Measurements from ENCODE around the gene DSTN.

DSTN gene

GRCh38 chr20:17637413-17637780, 67.5 kb downstream of the DSTN start:
- DNase-seq (ENCODE audit: low spot score): no peak

- no peak for DNase-seq (ENCODE audit: low spot score)
Observed at GRCh38 chr20:17637985-17638640, 68.2 kb downstream of the DSTN start.

GRCh38 chr20:17638835-17639407, 69.0 kb downstream of the DSTN start:
- DNase-seq (ENCODE audit: low spot score): no peak

DNA sequence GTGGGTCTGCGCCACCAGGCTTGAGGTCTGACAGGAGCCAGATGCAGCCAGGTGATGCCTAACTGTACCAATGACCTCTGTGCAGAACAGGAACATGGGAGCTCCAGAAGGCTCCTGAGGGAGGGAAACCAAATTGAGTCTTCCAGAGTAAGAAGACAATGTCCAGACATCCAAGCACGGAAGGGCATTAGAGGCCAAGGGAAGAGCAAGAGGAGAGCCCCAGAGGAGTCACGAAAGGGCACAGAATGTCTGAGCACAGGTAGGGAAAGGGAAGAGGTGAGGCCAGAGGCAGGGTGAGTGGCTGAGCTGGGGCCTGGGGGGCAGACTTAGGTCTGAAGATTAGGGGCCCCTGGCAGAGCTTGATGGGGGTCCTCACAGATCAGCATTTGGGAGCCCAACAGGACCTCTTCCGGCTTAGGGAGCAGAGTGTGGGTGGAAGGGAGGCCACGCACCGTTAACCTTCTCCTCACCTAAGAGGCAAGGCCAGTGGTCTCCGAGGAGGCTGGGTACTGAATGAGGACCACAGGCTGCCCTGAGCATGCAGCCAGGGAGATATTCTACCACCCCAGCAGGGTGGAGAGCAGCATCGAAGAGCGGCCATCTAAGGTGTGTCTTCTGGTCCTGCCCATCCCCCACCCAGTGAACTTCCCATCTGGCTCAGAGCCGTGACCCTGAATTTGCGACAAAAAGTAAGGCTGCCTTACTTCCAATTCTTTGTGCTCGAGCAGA, 70.4 kb downstream of the DSTN start:
- no peak for DNase-seq (ENCODE audit: low spot score)

DNA sequence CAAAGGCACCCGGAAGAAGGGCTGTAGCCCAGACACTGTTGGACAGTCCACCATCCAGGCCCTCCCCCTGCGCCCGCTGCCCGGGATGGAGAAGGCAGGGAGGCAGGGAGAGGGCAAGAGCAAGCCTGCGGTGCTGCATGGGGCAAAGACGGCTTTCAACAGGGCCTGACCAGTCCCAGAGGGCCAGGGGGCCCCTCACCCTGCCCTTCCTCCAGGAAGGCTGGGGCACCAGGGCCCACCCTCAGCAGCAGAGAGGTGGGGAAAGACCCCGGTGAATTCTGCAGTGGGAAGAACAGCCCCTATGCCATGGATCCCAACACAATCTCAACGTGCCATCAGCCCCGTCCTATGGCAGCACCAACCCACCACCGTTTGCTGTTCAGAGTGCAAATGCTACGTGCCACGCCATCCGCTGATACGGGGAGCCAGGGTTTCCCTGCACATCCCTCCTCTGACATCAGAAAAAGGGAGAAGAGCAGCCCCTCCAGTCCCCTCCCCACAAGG, 71.1 kb downstream of the DSTN start:
- no peak for DNase-seq (ENCODE audit: low spot score)

GRCh38 chr20:17641520-17641964, 71.7 kb downstream of the DSTN start:
- DNase-seq (ENCODE audit: low spot score): no peak

DNA sequence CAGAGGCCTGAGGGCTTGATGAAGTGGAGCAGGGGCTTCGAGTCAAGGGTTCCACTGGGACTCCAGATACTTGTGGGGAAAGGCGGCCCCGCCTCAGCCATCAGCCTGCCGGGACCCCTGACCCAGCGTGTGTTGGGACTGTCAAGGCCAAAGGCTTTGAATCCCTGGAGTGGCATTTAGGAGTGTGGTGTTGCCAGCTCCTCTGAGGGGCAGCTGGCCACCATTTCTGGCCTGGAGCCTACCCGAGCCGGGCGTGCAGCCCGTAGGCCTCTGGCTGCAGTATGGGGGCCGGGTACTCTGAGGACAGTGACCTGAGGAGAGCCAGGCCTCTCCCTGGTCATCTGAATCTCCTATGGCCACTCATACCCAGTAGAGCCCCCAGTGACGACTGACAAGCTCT, 72.1 kb downstream of the DSTN start:
- DNase-seq (ENCODE audit: low spot score): no peak

DNA sequence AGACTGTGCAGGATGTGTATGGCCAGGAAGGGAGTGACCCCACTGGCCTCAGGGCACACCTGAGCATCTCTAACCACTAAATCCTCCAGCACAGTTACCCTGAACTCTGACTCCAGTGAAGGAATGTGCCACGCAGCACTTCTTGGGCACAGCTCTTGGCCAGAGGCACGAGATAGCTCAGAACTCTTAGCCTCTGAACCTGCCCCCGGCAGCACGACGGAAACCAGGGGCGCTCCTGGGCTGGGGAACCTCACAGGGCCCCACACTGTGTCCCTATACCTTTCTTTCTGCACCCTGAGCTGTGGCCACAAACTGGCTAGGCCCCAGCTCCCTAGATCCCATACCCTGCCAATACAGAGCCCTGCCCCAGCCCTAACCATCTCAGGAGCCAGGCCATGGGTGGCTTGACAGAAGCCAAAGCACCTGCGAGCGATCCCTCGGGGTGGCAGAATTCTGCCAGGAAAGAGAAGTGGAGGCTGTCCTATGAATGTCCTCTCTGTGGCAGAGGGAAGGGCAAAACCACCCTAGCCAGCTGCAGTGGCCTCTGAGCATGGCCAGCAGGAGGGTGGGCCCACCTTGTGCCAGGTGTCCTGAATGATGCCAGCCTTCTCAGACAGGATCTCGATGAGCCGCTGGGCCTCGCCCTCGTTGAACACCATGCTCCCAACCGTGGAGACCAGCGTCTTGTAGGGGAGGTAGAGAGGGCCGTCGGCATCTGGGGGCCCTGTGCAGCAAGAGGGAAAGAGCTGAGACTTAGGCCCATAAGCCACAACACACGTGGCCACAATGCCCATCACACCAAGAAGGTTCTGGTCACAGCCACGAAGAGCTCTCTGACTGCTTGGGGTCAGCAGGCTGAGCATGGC, 72.8 kb downstream of the DSTN start:
- no peak for DNase-seq (ENCODE audit: low spot score)

DNA sequence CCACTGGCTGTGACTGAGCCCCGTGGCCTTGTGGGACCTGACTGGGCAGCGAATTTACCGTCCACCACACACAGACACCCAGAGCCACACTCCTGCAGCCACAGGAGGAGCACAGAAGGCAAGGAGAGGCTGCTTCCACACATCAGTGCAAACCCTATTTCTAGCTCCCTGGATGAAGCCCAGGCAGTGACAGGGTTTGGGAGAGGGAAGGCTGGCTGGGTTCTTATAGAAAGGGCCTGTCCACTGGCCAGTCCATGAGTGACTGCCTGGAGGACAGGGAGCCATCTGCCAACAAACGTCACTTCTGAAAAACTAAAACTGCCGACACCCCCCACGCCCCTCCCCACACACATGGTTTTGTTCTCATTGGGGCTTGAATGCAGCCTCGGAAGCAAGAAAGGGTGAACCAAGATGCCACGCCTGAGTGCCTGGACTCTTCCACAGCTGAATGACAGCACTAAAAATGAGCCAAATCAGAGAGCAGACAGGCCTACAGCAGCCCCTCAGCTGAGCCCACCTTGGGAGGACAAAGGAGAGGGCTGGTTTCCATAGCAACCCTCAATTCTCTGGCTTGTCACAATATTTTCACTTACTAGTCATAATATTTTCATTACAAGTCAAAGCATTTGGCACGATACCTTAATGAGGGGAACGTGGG, 73.8 kb downstream of the DSTN start:
- no peak for DNase-seq (ENCODE audit: low spot score)

- no peak for DNase-seq (ENCODE audit: low spot score)
Observed at GRCh38 chr20:17644451-17644850, 74.6 kb downstream of the DSTN start.

DNA sequence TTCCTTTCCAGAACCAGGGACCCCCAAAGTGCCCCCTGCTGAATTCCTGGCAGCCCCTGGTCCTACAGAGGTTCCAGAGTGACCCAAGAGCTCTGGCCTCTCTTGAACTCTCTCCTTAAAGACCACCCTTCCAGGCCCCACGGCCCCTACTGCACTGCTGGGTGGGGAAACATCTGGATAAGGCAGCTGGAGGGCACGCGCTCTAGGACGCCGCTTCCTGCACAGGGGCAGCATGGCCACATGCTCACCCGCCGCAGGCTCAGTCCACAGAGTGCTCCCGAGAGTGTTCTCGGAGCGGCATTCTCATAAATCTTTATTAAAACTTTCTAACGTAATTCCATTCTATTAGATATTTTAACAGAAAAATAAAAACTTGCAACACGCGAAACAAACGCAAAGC, 75.1 kb downstream of the DSTN start:
- no peak for DNase-seq (ENCODE audit: low spot score)

DNA sequence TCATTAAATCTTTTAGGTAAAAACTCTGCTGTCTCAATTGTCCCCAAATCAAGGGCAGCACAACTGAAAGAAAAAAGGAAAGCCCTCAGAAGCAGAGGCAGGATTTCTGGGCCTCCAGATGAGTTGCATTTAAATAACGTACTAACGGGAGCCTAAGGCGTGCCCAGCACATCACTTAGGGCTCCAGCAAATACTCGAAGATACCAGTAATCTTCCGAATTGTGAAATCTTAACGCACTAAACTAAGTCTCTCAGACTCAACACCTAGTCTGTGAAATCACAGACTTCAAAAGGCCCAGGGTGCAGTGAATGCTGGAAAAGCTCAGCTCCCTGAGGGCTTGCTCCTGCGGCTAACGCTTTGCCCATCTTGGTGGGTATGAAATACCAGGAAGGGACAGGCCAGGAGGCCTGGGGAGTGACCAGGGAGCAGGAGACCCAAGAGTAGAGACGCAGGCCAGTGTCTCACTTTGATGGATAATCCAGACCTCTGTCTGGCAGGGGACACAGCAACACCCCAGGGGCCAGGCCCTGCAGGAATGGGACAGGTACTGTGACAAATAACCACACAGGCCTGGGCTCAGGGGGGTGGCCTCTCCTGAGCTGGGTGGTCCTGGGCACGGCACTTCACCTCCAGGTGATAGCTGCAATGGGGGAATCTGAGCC, 75.8 kb downstream of the DSTN start:
- no peak for DNase-seq (ENCODE audit: low spot score)

GRCh38 chr20:17646209-17646960, 76.5 kb downstream of the DSTN start:
- no peak for DNase-seq (ENCODE audit: low spot score)

DNA sequence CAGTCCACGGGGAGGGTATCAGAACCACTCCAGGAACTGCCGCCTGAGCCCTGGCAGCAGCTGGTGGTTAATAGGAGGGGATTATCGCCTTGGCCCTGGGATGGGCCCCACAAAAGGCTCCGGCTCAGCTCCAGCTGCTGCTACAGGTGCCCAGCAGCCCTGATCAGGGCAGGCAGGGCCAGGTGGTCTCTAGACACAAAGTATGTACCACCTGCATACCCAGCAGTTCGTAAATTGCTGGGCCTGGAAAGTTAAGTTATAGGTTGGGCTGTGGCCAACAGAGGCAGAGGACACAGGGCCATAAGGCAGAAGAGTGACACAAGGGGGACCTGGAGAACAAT, 77.1 kb downstream of the DSTN start:
- DNase-seq (ENCODE audit: low spot score): no peak

GRCh38 chr20:17647391-17648314, 77.8 kb downstream of the DSTN start:
- no peak for DNase-seq (ENCODE audit: low spot score)

GRCh38 chr20:17648315-17648646, 78.4 kb downstream of the DSTN start:
- no peak for DNase-seq (ENCODE audit: low spot score)

GRCh38 chr20:17648791-17649730, 79.2 kb downstream of the DSTN start:
- no peak for DNase-seq (ENCODE audit: low spot score)

- DNase-seq (ENCODE audit: low spot score): no peak
Observed at GRCh38 chr20:17650301-17651128, 80.6 kb downstream of the DSTN start.
